Measurements from ENCODE around the gene PPT2.

PPT2 gene

GRCh38 chr6:32127409-32127716, 26.6 kb upstream of the PPT2 start:
- TF ChIP-seq CTCF (IDR thresholded peaks at IDR 0.05; ENCODE audit: low read depth, low read length, missing control alignments) = no peak

GRCh38 chr6:32127717-32128592, 26.0 kb upstream of the PPT2 start, which contains the start of gene ATF6B:
Gene ATF6B, minus strand, starts transcription at chr6:32128246. Its CDS starts 39 bp downstream, at chr6:32128207.
- no peak for TF ChIP-seq CTCF (IDR thresholded peaks at IDR 0.05; ENCODE audit: low read depth, low read length, missing control alignments)
- DNase-seq (ENCODE audit: low read depth) = peak; percentile 99
- peak within 1 kb of the TSS; percentile 99 for H3K4me3 ChIP-seq (ENCODE audit: low read depth, low read length)

More at GRCh38 chr6:32127409-32127716, 26.6 kb upstream of the PPT2 start:
- no peak for DNase-seq (ENCODE audit: low read depth)
- peak overlapping the region; percentile 99 for H3K4me3 ChIP-seq (ENCODE audit: low read depth, low read length)

- peak overlapping the region; percentile 99 for H3K4me3 ChIP-seq (ENCODE audit: low read depth, low read length)
- no peak for TF ChIP-seq CTCF (IDR thresholded peaks at IDR 0.05; ENCODE audit: low read depth, low read length, missing control alignments)
- no peak for DNase-seq (ENCODE audit: low read depth)
These were observed 25.1 kb upstream of the PPT2 start for GRCh38 chr6:32128751-32129296.

- no peak for DNase-seq (ENCODE audit: low read depth)
- no peak for TF ChIP-seq CTCF (IDR thresholded peaks at IDR 0.05; ENCODE audit: low read depth, low read length, missing control alignments)
- peak overlapping the region; percentile 99 for H3K4me3 ChIP-seq (ENCODE audit: low read depth, low read length)
These were observed 24.4 kb upstream of the PPT2 start for GRCh38 chr6:32129297-32130088.

GRCh38 chr6:32131439-32131948, 22.4 kb upstream of the PPT2 start:
- DNase-seq (ENCODE audit: low read depth) = no peak
- no peak for TF ChIP-seq CTCF (IDR thresholded peaks at IDR 0.05; ENCODE audit: low read depth, low read length, missing control alignments)
- no peak overlapping the region for H3K4me3 ChIP-seq (ENCODE audit: low read depth, low read length)

- TF ChIP-seq CTCF (IDR thresholded peaks at IDR 0.05; ENCODE audit: low read depth, low read length, missing control alignments) = no peak
- H3K4me3 ChIP-seq (ENCODE audit: low read depth, low read length) = no peak overlapping the region
- DNase-seq (ENCODE audit: low read depth) = no peak
These were observed 21.8 kb upstream of the PPT2 start for GRCh38 chr6:32132110-32132509.

Data from GM12864 (cell line).